Thyroid gland (tissue), 4 donors: ENCODE measurements around the gene PHB1. TPM values are rescaled to one million over a fixed set of nuclear protein-coding genes. Genes with fewer than 3 reads are reported as not detected.
"Not testable (repeated sequence)": the region's sequence is repeated elsewhere in the genome, so short reads cannot be mapped to it uniquely, and the experiment has no call there.

ENCODE experiments used
- DNase-seq, 2 donors: peaks; one replicate each; pipeline ENCODE4 v3.0.0-alpha.2; 2019
- H3K27ac ChIP-seq, 3 donors: fragments of 200-600 bp; sonication (generic); 1 replicate in 2 of 3; 2 replicates in 1 of 3; pipeline ENCODE4 v1.5.1; 2016 to 2019; ENCODE audit warnings: mild to moderate bottlenecking in 1 of 3, moderate library complexity in 1 of 3
- H3K27me3 ChIP-seq: fragments of 200-600 bp; sonication (generic); one replicate; pipeline ENCODE4 v1.5.1; 2019
- H3K36me3 ChIP-seq, 2 donors: fragments of 200-600 bp; sonication (generic); one replicate each; pipeline ENCODE4 v1.5.1; 2016 to 2019
- H3K4me1 ChIP-seq, 2 donors: fragments of 200-600 bp; sonication (generic); one replicate each; pipeline ENCODE4 v1.5.1; 2017 to 2019
- H3K4me3 ChIP-seq, 3 donors: fragments of 200-600 bp; sonication (generic); replicated peaks in 1 of 3; 1 replicate in 2 of 3; 2 replicates in 1 of 3; pipeline ENCODE4 v1.5.1; 2016; ENCODE audit warnings: mild to moderate bottlenecking in 1 of 3
- H3K9me3 ChIP-seq: fragments of 200-600 bp; sonication (generic); one replicate; pipeline ENCODE4 v1.5.1; 2017
- POLR2A ChIP-seq, 2 donors: fragments of 450-650 bp; IDR thresholded peaks; one replicate each; pipeline ENCODE4 v1.6.1; 2017; ENCODE audit warnings: antibody characterized with exemption in 2 of 2, mild to moderate bottlenecking in 2 of 2, moderate library complexity in 1 of 2
- WGBS, 2 donors: methylation state at CpG; one replicate each; pipeline ENCODE4 v1.1.5; 2017; 5-methylcytosine and 5-hydroxymethylcytosine counted together
- intact Hi-C: fragments of 100-400 bp; cut with DNase I; formaldehyde crosslinking; loops from one replicate; pipeline ENCODE4 v1.15.1; 2023
- total RNA-seq, 4 donors: library from RNA; depleted of rRNA; stranded (reverse); fragments of >200 nt; gene quantifications; one replicate each; pipeline ENCODE4 v1.2.3, GENCODE V29; 2016
- TF ChIP-seq, protein P1 (sequence below), 6 experiments: fragments of 200-600 bp in 3 of 6; fragments of 450-650 bp in 3 of 6; sonication (generic) in 3 of 6; IDR thresholded peaks; one replicate each; pipeline ENCODE4 v1.5.1; 2016 to 2019; ENCODE audit warnings: antibody characterized with exemption in 6 of 6, mild to moderate bottlenecking in 2 of 6, inconsistent platforms in 1 of 6, moderate library complexity in 1 of 6

Gene PHB1
- total RNA-seq, 4 donors from 2014 or later, result 77.5 to 129 (median 103) TPM

DNA sequence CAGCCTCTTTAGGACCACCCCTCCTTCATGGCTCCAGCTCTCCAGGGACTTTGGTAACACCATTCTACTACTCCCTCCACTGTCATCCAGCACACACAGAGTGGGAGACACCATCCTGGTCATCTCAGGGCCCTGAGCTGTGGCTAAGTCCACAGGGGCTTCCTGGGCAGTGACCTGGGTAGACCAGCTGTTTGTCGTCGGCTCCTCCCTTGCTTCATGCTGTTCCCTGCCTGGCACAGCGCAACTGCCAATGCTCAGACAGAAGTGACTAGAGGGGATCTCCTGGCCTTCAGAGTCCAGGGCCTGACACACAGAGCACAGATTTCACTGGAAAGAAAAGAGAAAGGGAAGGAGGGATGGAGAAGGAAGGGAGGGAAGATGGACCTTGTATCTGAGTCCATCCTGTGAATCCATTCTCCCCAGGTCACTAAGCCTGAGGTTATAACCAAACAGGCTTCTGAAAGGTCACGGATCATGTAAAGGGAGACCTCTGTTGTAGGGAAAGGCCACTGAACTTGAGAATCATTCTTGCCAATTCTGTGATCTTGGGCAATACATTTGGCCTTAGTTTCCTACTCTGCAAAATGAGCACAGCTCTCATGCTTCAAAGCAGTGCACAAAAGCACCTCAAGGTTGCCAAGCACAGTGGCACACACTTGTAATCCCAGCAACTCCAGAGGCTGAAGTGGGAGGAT lies 18.5 kb upstream of the PHB1 start:
- H3K9me3 ChIP-seq, result no peaks in the 10 kb centered on the region
- TF ChIP-seq, protein P1, sequence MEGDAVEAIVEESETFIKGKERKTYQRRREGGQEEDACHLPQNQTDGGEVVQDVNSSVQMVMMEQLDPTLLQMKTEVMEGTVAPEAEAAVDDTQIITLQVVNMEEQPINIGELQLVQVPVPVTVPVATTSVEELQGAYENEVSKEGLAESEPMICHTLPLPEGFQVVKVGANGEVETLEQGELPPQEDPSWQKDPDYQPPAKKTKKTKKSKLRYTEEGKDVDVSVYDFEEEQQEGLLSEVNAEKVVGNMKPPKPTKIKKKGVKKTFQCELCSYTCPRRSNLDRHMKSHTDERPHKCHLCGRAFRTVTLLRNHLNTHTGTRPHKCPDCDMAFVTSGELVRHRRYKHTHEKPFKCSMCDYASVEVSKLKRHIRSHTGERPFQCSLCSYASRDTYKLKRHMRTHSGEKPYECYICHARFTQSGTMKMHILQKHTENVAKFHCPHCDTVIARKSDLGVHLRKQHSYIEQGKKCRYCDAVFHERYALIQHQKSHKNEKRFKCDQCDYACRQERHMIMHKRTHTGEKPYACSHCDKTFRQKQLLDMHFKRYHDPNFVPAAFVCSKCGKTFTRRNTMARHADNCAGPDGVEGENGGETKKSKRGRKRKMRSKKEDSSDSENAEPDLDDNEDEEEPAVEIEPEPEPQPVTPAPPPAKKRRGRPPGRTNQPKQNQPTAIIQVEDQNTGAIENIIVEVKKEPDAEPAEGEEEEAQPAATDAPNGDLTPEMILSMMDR (IDR thresholded peaks at IDR 0.05), result no peak
- TF ChIP-seq POLR2A (IDR thresholded peaks at IDR 0.05), result no peak
- no peak overlapping the region for H3K4me3 ChIP-seq
- intact Hi-C loops, result no loop called here
- H3K36me3 ChIP-seq, result no peaks in the 10 kb centered on the region
- no peak for DNase-seq
- H3K27ac ChIP-seq, result no peak overlapping the region
- no peaks in the 10 kb centered on the region for H3K4me1 ChIP-seq
- H3K27me3 ChIP-seq, result no peaks in the 10 kb centered on the region
- 93 to 95% methylated on average over 4 of the region's 4 CpGs for WGBS, 2 donors

DNA sequence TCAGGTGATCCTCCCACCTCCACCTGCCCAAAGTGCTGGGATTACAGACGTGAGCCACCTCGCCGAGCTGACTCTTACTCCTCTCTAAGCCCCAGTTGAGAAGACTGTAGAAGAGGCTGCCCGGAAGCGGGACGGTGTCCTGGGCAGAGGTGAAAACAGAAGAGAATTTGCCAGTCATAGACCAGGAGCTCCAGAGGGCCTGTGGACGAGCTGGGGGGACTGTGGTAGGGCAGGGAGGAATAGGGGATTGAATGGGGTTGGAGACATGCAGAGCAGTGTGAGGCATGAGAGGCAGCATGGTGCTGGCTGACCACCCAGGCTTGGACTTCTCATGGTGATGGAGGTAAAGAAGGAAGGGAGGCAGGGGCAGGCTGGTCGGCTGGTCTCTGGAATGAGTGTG lies 17.1 kb upstream of the PHB1 start:
- Histone ChIP-seq H3K4me3 (no peak overlapping the region), H3K36me3 (no peaks in the 10 kb centered on the region), H3K27ac (no peak overlapping the region), H3K27me3 (no peaks in the 10 kb centered on the region), H3K4me1 (no peaks in the 10 kb centered on the region), H3K9me3 (no peaks in the 10 kb centered on the region)
- 84 to 86% methylated on average over 8 of the region's 8 CpGs for WGBS, 2 donors
- intact Hi-C loops, result no loop called here
- TF ChIP-seq, protein P1 (IDR thresholded peaks at IDR 0.05), result no peak
- TF ChIP-seq POLR2A (IDR thresholded peaks at IDR 0.05), result no peak
- DNase-seq, result no peak

DNA sequence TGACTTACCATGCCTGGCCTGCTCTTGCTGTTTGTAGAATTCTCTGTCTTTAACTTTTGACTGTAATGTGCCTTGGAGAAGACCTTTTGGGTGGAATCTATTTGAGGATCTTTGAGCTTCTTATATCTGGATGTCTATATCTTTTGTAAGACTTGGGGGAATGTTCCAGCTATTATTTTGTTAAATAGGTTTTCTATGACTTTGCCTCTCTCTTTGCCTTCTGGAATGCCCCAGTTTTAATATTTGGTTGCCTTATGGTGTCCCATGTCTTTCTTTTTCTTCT lies 10.3 kb upstream of the PHB1 start:
- no peak overlapping the region for H3K27ac ChIP-seq
- TF ChIP-seq, protein P1 (IDR thresholded peaks at IDR 0.05), result no peak
- TF ChIP-seq POLR2A (IDR thresholded peaks at IDR 0.05), result no peak
- no peak for DNase-seq

GRCh38 chr17:49424276-49425003 lies 9.8 kb upstream of the PHB1 start:
- H3K9me3 ChIP-seq, H3K4me1 ChIP-seq, intact Hi-C loops, DNase-seq, H3K36me3 ChIP-seq, H3K27ac ChIP-seq, H3K4me3 ChIP-seq, H3K27me3 ChIP-seq: not testable (repeated sequence)
- 85% methylated on average over 16 of the region's 16 CpGs for WGBS, 2 donors

More for the DNA sequence above, 10.3 kb upstream of the PHB1 start:
- Histone ChIP-seq H3K27me3 (no peaks in the 10 kb centered on the region), H3K36me3 (no peaks in the 10 kb centered on the region), H3K4me3 (no peak overlapping the region), H3K4me1 (no peaks in the 10 kb centered on the region), H3K9me3 (no peaks in the 10 kb centered on the region)
- intact Hi-C loops, result no loop called here

DNA sequence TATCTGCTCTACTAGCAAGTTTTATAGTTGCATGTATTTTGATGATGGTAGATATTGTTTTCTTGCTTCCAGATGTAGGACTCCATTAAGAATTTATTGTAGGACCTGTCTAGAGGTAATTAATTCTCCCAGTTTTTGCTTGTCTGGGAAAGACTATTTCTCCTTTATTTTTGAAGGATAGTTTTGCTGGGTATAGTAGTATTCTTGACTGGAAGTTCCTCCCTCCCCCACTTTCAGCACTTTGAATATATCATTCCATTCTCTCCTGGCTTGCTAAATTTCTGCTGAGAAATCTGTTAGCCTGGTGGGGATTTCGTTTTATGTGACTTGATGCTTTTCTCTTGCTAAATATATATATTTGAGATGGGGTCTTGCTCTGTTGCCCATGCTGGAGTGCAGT lies 8.0 kb upstream of the PHB1 start:
- H3K4me1 ChIP-seq, result no peaks in the 10 kb centered on the region
- no peaks in the 10 kb centered on the region for H3K9me3 ChIP-seq
- no peaks in the 10 kb centered on the region for H3K36me3 ChIP-seq
- intact Hi-C loops, result no loop called here
- 54 to 60% methylated on average over 1 of the region's 1 CpG for WGBS, 2 donors
- TF ChIP-seq, protein P1 (IDR thresholded peaks at IDR 0.05), result no peak
- no peak for TF ChIP-seq POLR2A (IDR thresholded peaks at IDR 0.05)
- DNase-seq, result no peak
- no peak overlapping the region for H3K4me3 ChIP-seq
- no peaks in the 10 kb centered on the region for H3K27me3 ChIP-seq
- H3K27ac ChIP-seq, result no peak overlapping the region

DNA sequence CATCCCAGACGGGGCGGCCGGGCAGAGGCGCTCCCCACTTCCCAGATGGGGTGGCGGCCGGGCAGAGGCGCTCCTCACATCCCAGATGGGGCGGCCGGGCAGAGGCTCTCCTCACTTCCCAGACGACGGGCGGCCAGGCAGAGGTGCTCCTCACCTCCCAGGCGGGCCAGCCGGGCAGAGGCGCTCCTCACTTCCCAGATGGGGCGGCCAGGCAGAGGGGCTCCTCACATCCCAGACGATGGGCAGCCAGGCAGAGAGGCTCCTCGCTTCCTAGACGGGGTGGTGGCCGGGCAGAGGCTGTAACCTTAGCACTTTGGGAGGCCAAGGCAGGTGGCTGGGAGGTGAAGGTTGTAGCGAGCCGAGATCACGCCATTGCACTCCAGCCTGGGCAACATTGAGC lies 5.1 kb upstream of the PHB1 start:
- H3K4me3 ChIP-seq, intact Hi-C loops, H3K36me3 ChIP-seq, DNase-seq, H3K9me3 ChIP-seq, H3K27me3 ChIP-seq, H3K27ac ChIP-seq, H3K4me1 ChIP-seq: not testable (repeated sequence)
- 87 to 91% methylated on average over 9 to 22 of the region's 23 CpGs for WGBS, 2 donors

GRCh38 chr17:49418754-49419740 lies 4.4 kb upstream of the PHB1 start:
- H3K4me3 ChIP-seq, DNase-seq, H3K9me3 ChIP-seq, H3K27ac ChIP-seq, intact Hi-C loops, H3K36me3 ChIP-seq, H3K27me3 ChIP-seq: not testable (repeated sequence)
- H3K4me1 ChIP-seq, result peaks cover 3 to 10% of the 10 kb centered on the region in 2 donors
- WGBS, 2 donors, result 80 to 81% methylated on average over 19 to 25 of the region's 32 CpGs
